Stimulated activated CD8-positive, alpha-beta memory T cell treated with anti-CD3 and anti-CD28 coated beads, Interleukin-2, amount 100 ng/mL, for 48 hours (primary cell): ENCODE measurements around the gene EEFSEC.

Experiments
- DNase-seq, 2 donors: peaks; one replicate each; pipeline ENCODE4 v3.0.0-alpha.2; 2020; ENCODE audit warnings: low read depth in 2 of 2

Gene EEFSEC

DNA sequence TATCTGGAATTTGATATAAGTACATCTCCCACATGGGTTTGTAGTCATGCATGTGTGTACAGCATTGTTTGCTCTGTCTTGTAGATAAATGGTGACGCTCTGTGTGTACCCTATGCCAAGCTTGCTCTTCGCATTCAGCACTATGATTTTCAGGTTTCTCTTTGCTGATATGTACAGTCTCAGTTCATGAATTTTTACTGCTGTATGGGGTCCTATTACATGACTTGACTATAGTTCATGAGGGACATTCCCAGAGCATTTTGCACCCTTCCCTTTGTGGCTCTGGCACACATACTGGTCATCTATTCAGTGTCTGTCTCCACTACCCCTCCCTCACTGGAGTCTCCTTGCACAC is 132.7 kb downstream of the EEFSEC start:
- no peak for DNase-seq

DNA sequence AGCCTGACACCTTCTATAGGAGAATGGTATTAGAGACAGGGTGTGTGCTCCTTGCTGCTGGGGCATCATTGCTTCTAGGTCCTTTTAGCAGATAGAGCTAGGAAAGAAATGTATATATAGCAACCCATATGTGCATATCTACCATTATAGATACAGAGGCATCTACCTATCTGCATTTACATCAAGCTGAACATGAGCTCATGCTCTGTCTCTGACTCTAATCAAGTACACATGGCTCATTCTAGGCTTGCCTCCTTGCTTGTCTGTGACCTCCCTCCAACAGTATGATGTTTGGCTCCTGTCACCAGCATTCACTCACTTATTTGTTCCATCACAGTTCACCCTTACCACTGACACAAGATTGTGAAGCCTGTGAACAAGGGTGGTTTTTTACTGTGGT is 133.4 kb downstream of the EEFSEC start:
- DNase-seq = no peak

DNA sequence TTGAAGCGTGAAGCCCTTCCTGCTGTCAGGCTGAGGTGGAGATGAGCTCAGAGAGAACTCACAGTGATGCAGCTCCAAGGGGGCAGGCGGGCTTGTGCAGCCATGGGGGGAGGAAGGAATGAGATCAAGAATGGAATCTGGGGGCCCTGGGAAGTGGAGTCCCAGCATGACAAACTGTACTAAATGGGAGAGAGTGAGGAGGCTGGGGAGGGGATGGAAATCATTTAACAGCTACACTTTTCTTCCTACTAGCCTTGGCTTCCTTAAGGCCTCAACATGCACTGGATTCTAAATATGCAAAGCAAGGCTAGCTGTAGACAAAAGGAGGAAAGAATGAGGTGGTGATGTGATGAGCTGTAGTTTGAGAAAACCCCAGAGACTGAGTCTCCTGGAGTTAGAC is 133.9 kb downstream of the EEFSEC start:
- DNase-seq = no peak

DNA sequence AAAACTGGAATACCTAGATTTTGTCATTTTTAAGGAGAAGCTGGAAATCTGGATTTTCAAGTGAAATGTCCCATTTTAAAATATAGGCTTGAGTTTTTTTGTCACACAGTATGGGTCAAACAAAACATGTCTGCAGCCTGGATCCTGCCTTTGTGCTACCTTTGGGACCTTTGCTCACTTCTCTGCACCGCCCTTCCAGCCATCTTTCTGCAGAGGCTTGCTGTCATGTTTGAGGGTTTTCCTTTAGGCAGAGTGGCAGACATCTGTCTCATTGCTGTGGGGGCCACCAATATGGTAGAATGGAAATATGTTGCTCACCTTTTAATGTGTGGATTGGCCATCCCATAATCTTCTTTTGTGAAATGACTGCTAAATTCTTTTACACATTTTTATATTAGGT is 136.3 kb downstream of the EEFSEC start:
- no peak for DNase-seq

DNA sequence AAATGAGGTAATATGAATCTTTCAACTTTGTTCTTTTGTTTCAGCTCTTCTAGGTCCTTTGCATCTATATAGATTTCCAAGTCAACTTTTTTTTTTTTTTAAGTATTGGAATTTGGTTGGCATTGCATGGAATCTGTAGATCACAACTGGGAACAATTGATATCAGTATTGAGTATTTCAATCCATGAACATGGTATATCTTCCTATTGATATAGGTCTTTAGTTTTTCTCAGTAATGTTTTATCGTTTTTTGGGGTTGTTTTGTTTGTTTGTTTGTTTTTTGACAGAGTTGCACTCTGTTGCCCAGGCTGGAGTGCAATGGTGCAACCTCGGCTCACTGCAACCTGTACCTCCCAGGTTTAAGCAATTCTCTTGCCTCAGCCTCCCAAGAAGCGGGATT is 137.2 kb downstream of the EEFSEC start:
- no peak for DNase-seq

DNA sequence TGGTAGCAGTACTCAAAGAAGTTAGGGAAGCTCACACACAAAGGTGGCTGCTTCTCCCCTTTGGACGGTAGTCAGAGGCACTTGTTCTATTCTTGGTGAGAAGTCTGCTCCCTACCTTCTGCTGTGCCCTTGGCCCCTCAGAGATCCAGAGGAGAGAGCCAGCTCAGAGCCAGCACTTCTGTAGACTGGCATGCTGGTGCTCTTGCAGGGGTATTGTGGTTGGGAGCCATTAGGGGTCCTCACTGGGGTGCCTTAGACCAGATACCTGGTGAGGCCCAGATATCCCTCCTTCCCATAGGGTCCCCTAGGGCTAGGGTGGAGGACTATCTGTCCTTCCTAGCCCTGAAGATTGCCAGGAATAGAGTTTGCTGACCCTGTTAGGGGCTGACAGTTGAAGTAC is 140.6 kb downstream of the EEFSEC start:
- DNase-seq = no peak

DNA sequence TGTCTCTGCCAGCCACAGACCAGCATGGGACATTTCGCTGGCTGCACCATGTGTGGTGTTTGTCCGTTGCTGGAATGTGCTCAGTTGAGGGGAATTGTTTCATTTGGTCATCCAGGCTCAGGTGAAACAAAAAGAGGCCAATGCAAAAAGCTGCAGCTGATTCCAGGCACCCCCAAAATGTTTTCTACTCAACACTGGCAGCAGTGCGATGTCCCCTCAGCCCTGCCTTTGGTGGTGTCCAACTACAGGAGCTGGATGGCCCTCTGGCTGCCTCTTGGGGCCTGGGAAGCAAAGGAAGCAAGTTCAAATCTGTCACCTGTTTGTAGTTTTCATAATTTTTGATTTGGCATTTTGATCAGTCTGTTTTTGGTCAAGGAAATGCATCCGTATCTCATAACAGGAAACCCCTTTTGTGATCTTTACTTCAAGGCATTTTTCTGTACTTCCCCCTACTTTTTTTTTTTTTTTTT is 141.8 kb downstream of the EEFSEC start:
- DNase-seq = no peak

DNA sequence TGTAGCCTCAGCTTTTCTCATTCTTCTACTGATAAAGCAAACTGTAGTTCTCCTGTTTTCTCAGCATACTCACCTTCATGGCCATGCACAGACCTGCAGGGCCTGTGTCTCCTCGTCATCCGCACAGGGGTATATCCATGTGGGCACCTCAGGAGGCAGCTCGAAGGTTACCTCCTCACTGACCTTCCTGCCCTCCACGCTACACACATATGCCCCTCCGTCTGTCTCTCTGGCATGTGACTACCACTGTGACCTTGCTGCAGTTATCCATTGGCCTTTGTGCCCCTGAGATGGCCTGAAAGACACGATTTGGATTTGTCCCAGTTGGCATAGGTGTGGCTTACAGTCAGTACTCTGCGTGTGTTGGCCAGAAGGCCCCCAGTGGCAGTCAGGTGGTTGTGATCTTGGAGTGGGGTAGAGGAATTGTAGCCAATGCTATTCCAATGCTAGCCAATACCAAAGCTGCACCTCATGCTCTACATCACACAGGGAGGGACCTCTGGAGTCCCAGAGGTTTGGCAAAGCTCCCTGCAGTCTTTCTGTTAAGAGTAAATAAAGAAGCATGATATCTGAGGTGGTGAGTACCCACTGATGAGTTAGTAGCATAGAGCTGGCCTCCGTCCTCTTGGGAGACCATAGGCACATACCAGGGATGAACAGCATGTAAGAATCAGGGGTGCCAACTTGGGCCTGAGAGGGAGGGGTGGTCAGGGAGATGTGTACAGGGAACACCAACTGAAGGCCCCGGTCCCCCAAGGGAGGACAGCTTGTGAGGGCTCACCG is 143.4 kb downstream of the EEFSEC start:
- DNase-seq = no peak

DNA sequence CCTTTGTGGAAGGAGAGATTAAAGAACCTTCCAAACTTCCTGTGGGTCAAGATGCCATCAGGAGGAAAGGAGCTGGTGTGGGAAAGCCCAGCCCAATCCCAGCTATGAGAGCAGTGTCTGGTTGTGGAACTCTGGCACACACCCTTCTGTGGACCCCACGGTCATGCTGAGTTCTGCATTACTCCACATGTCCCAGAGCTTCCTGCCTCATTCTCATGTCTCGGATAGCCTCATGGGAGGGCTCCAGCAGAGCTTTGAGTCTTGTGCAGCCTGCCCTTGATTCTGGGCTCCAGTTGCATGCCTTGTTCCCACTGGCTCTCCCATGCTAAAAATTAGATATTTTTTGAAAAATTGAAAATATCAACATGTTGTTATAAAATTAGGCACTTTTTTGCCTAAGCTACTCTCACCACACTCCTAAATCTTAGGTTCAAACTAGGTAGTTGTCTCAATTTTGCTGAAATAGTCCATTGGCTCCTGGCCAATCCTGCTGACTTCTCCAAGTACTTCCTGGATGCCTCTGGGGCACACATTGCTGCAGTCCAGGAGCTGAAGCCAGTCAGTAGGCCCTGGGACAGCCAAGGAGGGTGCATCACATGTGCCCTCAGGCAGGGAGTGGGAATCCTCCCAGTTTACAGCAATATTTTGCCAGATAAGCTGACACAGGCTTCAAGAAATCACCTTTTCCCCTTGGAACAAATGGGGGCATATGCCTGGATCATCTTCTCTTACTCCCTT is 144.3 kb downstream of the EEFSEC start:
- no peak for DNase-seq

DNA sequence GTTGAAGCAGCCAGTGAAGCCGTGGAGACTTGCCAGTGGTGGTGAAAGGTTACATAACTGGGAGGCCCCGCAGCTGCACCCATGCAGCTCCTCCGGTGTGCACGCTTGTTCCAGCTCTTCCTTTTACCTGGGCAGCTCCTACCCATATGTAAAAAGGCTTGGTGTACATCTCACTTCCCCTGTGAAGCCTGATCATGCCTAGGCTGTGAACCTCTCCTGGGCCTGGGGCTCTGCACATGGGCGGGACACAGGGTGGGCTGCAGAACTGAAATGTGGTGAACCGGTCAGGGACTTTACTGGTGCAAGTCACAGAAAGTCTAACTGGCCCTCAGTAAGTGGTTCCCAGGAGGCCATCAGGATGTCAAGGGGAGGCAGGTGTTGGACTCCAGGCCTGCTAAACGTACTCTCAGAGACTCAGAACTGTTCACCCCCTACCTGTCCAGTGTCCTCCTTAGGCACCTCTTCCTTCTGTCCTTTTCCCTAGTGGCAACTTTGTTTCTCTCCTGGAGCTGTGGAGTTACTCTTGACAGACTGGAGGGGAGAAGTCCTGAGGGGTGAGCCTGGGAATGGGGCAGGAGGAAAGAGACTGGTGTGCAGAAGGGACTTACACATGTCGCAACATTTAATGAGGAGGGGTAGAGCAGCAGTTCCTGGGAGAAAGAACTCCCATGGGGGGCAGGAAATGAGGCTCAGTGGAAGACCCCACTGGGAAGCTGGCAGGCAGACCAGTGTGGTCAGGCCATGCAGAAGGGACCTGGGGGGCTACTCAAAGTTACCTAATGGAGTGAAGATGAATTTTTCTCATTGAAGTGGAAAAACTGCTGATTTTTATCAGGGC is 148.1 kb downstream of the EEFSEC start:
- DNase-seq = no peak

DNA sequence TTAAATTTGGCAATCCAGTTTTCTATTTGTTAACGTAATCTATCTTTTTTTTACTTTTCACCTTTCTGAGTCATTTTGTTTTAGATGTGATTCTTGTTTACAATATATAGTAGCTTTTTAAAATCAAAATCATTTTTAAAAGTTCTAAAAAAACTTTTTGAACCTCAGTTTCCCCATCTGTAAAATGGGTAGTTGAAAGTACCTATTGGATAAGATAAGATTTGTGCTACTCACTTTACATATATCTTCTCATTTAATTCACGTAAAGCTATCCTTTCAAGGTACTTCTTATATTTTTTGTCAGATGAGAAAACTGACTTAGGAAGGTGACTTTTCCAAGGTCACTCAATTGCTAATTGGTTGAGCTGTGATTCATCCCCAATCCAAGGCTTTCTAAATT is 153.2 kb downstream of the EEFSEC start:
- DNase-seq = no peak

DNA sequence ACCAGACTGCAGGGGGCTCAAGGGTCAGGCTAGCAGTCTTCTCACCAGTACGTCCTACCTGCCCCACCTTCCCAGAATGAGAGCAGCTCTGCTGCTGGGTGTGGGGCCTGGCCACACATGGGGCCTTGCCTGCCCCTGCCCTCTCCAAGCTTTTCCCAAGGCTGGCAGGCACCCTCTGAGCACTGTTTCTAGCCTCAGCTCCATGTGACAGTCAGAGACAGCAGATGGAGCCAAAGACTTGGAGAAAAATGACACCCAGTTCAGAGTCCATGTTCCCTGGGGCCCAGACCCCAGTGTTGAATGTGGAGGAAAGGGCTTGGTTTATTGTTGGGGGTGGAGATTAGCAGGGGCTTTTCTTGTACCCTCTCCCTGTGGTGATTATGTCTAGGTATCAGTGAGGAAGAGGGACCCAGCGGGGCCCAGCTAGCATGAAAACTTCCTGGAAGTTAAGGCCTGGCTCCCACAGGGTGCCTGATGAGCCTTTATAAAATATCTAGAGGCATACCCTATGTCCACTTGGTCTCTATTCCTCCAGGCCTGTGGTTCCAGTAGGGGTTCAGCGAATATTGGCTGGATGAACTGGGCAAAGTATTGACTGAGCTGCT is 153.8 kb downstream of the EEFSEC start:
- DNase-seq = no peak

DNA sequence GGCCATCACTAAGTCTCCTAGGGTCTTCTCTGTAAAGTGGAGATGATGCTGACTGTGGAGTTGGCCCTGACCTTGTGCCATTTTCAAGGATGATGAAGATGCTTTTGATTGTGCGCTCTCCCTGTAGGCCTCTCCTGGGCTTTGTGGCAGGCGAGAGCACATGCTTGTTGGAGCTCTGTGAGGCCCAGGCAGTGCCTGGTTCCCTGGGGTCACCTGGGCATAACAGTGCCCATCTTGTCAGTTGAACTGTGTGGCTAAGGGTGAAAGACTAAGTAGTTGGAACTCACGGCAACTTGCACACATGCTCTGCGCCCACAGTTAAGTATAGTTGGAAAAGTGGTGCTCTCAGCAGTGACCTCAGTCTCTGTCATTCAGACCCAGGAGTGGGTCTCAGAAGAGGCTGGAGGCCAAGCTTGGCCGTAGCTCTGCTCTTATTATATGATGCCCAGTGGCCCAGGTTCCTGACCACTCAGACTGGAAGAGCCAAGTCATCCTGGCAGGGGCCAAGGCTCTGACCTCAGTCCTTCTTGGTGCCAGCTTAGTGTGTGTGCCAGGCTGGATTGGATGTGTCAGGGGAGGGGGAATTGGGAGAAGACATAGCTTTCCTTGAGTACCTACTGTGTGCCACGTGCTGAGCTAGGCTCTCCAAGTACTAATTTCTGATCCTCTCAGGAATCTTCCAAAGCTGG is 154.6 kb downstream of the EEFSEC start:
- no peak for DNase-seq

DNA sequence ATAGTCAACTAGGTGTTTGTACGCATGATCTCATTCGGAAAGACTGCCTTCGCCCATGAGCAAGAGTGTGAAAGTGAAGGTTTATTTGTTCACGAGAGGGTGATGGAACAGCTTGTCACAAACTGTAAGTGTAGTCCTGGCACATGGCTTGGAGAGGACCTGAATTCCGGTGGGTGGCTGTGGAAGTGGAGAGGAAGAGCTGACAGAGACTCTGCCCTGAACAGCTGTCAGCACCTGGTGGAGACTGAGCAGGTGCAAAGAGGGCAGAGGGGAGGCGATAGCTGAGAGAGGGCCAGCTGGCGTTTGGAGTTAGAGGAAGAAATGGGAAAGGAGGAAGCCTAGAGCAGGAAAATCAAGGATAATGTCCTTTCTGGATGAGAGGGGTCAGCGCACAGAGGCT is 155.7 kb downstream of the EEFSEC start:
- DNase-seq = no peak

DNA sequence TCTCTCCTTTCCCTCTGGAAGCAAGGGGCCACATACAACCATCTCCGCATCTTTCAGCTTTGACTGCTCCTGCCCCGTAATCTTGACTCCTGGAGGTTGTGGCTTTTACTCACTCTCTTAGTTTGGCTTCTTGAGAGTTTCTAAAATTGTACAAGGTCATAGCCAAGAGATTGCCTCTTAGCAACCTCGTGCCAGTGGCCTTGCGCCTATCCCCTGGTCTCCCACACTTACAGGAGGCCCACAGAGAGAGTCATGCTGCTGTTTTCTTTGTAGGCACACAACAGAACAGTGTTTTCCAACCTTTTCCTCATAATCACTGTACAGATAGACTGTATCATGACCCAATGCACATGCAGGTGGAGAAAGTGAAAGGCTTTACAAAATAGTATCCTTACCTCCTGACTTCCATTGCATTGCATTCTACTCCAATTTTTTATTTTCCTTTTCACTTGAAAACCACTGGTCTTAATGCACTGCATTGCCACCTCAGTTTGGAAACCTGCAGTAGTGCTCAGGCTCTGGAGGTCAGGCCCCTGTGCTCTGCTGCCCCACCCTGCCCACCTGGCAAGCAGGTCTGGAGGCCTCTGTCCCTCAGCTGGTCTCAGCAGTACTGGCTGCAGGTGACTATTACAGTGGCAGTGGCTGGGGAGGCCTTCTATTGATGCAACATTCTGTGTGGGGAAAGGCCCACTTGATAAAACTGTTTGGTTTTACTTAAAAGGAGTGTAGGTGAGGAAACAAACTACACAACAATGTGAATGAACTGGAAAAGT is 157.2 kb downstream of the EEFSEC start:
- no peak for DNase-seq

DNA sequence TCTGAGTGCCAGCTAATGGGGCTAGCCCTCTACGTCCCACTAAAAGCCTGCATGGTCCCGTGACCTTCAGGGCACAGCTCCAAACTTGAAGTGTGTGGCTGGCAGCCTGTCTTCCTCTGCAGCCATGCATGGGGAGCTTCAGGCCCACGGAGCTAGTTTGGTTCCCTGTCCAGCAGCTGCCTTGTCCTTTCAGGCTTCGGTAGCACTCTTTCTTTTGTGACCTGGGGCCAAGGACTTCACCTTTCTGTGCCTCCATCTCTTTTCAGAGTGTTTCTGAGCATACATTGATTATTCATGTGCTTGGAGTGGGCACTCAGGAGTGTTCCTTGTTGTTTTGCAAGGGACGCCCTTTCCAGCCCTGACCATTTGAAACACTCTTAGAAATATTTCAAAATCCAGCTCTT is 158.2 kb downstream of the EEFSEC start:
- DNase-seq = no peak

DNA sequence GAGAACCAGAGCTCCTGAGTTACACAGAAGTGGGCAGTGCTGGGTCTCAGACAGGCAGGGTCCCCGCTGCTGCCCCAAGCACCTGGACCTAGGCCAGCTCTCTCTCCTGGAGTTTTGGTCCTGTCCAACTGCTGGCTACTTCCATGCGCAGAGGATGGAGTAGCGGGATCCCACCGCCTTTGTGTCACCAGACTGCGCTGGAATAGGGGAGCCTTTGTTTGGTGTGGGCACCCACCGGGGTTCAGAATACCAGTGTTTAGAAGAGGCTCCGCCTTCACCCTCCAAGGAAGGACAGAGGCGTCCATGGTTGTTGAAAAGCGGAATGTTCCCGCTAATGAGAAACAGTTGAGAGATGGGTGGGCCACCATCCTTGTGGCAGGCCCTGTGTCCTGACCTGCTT is 159.0 kb downstream of the EEFSEC start:
- DNase-seq = no peak

DNA sequence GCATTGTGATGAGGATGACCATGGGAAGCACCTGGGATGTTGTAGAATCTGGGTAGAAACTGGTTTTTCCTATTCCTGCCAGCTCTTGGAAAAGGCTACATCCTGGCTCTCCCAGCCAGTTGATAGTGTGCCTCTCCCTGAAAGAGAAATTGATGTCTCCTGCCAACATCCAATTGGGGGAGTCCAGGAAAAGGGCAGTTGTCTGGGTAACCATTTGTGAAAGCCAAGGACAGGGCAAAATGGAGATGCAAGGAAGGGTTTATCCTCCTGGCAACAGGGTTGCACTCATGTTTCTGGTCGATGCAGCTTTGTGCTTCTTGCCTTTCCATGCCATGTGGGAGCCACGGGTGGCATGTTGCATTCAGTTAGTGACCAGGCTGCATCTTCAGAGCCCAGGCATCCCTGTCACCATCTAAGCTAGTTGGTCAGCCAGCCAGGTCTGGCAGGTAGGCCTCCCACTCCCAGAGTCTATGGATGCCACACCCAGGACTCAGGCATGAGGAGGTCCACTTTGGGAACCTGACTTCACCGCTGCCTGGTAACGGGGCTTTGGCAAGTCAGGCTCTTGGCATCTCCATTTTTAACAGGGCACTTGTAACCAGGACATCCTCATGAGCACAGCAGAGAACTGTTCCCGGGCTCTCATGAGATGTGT is 159.9 kb downstream of the EEFSEC start:
- DNase-seq = no peak

DNA sequence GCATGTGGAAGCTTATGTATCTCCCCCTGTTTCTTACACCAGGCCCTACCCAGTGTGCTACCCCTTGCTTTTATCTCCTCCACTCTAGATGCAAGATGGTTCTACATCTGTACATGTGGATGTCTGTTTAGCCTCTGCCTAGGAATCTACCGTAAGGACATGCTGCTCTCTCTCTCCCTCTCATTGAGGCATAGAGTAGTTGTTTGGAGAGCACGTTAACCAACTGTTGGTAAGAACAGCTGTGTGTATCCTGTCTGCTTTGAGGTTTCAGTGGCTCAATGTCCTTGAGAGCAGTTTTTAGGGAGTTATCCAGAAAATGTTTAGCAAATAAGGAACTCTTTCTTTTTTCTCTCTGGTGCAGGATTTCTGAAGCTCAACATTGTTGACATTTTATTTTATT is 160.7 kb downstream of the EEFSEC start:
- no peak for DNase-seq

DNA sequence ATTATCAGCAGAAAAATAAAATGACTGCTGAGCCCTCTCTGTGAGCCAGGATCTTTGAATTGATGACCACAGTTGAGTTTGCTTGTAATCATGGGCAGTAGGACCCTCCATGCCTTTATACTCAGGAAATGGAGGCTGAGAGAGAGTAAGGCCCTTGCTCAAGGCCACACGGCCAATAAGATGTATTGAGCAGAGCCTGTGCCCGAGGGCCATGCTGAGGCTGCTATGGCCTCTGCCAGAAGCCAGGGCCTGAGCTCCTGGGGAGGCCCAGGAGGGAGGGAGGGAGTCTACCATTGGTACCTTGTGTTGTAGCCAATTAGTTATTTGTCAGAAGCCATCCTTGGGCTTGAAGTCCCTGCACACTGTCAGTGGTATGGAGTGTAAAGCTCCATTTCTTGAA is 162.0 kb downstream of the EEFSEC start:
- no peak for DNase-seq
